ENCODE results near the gene MSI2.

The MSI2 gene

GRCh38 chr17:57396511-57396921 is 140.2 kb downstream of the MSI2 start:
- no peak for DNase-seq (ENCODE audit: low read depth)

GRCh38 chr17:57397402-57397801 is 141.1 kb downstream of the MSI2 start:
- DNase-seq (ENCODE audit: low read depth) = no peak

- DNase-seq (ENCODE audit: low read depth) = no peak
These were observed 143.4 kb downstream of the MSI2 start for GRCh38 chr17:57399690-57400089.

- DNase-seq (ENCODE audit: low read depth) = no peak
These were observed 144.3 kb downstream of the MSI2 start for GRCh38 chr17:57400648-57401047.

- no peak for DNase-seq (ENCODE audit: low read depth)
These were observed 145.5 kb downstream of the MSI2 start for GRCh38 chr17:57401556-57402488.

GRCh38 chr17:57402681-57403180 is 146.4 kb downstream of the MSI2 start:
- DNase-seq (ENCODE audit: low read depth) = no peak

GRCh38 chr17:57403236-57403635 is 146.9 kb downstream of the MSI2 start:
- no peak for DNase-seq (ENCODE audit: low read depth)

- DNase-seq (ENCODE audit: low read depth) = no peak
These were observed 147.8 kb downstream of the MSI2 start for GRCh38 chr17:57404073-57404472.

- no peak for DNase-seq (ENCODE audit: low read depth)
These were observed 148.6 kb downstream of the MSI2 start for GRCh38 chr17:57404795-57405490.

- no peak for DNase-seq (ENCODE audit: low read depth)
These were observed 149.3 kb downstream of the MSI2 start for GRCh38 chr17:57405491-57406072.

GRCh38 chr17:57406131-57406980 is 150.0 kb downstream of the MSI2 start:
- no peak for DNase-seq (ENCODE audit: low read depth)

- no peak for DNase-seq (ENCODE audit: low read depth)
These were observed 150.6 kb downstream of the MSI2 start for GRCh38 chr17:57406981-57407286.

- no peak for DNase-seq (ENCODE audit: low read depth)
These were observed 151.2 kb downstream of the MSI2 start for GRCh38 chr17:57407287-57408070.

- no peak for DNase-seq (ENCODE audit: low read depth)
These were observed 151.9 kb downstream of the MSI2 start for GRCh38 chr17:57408071-57408811.

GRCh38 chr17:57410169-57410568 is 153.8 kb downstream of the MSI2 start:
- no peak for DNase-seq (ENCODE audit: low read depth)

GRCh38 chr17:57412520-57413096 is 156.3 kb downstream of the MSI2 start:
- no peak for DNase-seq (ENCODE audit: low read depth)

- no peak for DNase-seq (ENCODE audit: low read depth)
These were observed 157.7 kb downstream of the MSI2 start for GRCh38 chr17:57413848-57414651.

- DNase-seq (ENCODE audit: low read depth) = no peak
These were observed 159.5 kb downstream of the MSI2 start for GRCh38 chr17:57415751-57416207.

GRCh38 chr17:57416369-57416768 is 160.0 kb downstream of the MSI2 start:
- DNase-seq (ENCODE audit: low read depth) = no peak
